ENCODE results near the gene NOS1AP. TPM values are rescaled to one million over a fixed set of nuclear protein-coding genes. Genes with fewer than 3 reads are reported as not detected.

NOS1AP gene
- total RNA-seq, 1 experiment from 2014 or later = 14.7 TPM

GRCh38 chr1:162388083-162388594 lies 318.6 kb downstream of the NOS1AP start (continued):
- TF ChIP-seq, protein P1, sequence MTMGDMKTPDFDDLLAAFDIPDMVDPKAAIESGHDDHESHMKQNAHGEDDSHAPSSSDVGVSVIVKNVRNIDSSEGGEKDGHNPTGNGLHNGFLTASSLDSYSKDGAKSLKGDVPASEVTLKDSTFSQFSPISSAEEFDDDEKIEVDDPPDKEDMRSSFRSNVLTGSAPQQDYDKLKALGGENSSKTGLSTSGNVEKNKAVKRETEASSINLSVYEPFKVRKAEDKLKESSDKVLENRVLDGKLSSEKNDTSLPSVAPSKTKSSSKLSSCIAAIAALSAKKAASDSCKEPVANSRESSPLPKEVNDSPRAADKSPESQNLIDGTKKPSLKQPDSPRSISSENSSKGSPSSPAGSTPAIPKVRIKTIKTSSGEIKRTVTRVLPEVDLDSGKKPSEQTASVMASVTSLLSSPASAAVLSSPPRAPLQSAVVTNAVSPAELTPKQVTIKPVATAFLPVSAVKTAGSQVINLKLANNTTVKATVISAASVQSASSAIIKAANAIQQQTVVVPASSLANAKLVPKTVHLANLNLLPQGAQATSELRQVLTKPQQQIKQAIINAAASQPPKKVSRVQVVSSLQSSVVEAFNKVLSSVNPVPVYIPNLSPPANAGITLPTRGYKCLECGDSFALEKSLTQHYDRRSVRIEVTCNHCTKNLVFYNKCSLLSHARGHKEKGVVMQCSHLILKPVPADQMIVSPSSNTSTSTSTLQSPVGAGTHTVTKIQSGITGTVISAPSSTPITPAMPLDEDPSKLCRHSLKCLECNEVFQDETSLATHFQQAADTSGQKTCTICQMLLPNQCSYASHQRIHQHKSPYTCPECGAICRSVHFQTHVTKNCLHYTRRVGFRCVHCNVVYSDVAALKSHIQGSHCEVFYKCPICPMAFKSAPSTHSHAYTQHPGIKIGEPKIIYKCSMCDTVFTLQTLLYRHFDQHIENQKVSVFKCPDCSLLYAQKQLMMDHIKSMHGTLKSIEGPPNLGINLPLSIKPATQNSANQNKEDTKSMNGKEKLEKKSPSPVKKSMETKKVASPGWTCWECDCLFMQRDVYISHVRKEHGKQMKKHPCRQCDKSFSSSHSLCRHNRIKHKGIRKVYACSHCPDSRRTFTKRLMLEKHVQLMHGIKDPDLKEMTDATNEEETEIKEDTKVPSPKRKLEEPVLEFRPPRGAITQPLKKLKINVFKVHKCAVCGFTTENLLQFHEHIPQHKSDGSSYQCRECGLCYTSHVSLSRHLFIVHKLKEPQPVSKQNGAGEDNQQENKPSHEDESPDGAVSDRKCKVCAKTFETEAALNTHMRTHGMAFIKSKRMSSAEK (CRISPR knock-in tag; IDR thresholded peaks at IDR 0.05; ENCODE audit: borderline replicate concordance) = no peak
- no peak for TF ChIP-seq ZNF671 (CRISPR knock-in tag; IDR thresholded peaks at IDR 0.05)

- TF ChIP-seq, protein P2, sequence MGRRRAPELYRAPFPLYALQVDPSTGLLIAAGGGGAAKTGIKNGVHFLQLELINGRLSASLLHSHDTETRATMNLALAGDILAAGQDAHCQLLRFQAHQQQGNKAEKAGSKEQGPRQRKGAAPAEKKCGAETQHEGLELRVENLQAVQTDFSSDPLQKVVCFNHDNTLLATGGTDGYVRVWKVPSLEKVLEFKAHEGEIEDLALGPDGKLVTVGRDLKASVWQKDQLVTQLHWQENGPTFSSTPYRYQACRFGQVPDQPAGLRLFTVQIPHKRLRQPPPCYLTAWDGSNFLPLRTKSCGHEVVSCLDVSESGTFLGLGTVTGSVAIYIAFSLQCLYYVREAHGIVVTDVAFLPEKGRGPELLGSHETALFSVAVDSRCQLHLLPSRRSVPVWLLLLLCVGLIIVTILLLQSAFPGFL (CRISPR knock-in tag; IDR thresholded peaks at IDR 0.05; ENCODE audit: borderline replicate concordance) = no peak
- TF ChIP-seq IRF2 (CRISPR knock-in tag; IDR thresholded peaks at IDR 0.05; ENCODE audit: borderline replicate concordance, low read depth) = no peak
- no peak for TF ChIP-seq ERG (CRISPR knock-in tag; IDR thresholded peaks at IDR 0.05)
- no peak for TF ChIP-seq ZNF396 (CRISPR knock-in tag; IDR thresholded peaks at IDR 0.05; ENCODE audit: borderline replicate concordance)
- no peak for TF ChIP-seq ZNF138 (CRISPR knock-in tag; conservative IDR thresholded peaks at IDR 0.05)
- no peak for TF ChIP-seq NR3C1 (CRISPR knock-in tag; conservative IDR thresholded peaks at IDR 0.05; ENCODE audit: low read depth)
- TF ChIP-seq, protein P3, sequence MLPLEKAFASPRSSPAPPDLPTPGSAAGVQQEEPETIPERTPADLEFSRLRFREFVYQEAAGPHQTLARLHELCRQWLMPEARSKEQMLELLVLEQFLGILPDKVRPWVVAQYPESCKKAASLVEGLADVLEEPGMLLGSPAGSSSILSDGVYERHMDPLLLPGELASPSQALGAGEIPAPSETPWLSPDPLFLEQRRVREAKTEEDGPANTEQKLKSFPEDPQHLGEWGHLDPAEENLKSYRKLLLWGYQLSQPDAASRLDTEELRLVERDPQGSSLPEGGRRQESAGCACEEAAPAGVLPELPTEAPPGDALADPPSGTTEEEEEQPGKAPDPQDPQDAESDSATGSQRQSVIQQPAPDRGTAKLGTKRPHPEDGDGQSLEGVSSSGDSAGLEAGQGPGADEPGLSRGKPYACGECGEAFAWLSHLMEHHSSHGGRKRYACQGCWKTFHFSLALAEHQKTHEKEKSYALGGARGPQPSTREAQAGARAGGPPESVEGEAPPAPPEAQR (CRISPR knock-in tag; IDR thresholded peaks at IDR 0.05) = no peak
- TF ChIP-seq NFATC4 (CRISPR knock-in tag; IDR thresholded peaks at IDR 0.05) = no peak
- no peak for TF ChIP-seq ZNF232 (CRISPR knock-in tag; IDR thresholded peaks at IDR 0.05)
- no peak for TF ChIP-seq E2F1 (CRISPR knock-in tag; IDR thresholded peaks at IDR 0.05)
- no peak for TF ChIP-seq FOXJ3 (CRISPR knock-in tag; IDR thresholded peaks at IDR 0.05; ENCODE audit: borderline replicate concordance)
- no peak for TF ChIP-seq TEAD1 (CRISPR knock-in tag; IDR thresholded peaks at IDR 0.05)
- TF ChIP-seq FOXK1 (CRISPR knock-in tag; IDR thresholded peaks at IDR 0.05) = no peak
- no peak for TF ChIP-seq CREB1 (CRISPR knock-in tag; IDR thresholded peaks at IDR 0.05)
- TF ChIP-seq SOX15 (CRISPR knock-in tag; IDR thresholded peaks at IDR 0.05) = no peak
- TF ChIP-seq HMGA2 (CRISPR knock-in tag; IDR thresholded peaks at IDR 0.05) = no peak
- TF ChIP-seq HMGXB4 (CRISPR knock-in tag; IDR thresholded peaks at IDR 0.05) = no peak
- TF ChIP-seq PRRX2 (CRISPR knock-in tag; IDR thresholded peaks at IDR 0.05) = no peak
- Mint-ChIP-seq H3K36me3 (peaks cover 13% of the 10 kb centered on the region), H3K9me3 (no peaks in the 10 kb centered on the region), H3K27ac (no peak overlapping the region; the same call in 1 of the 2 replicates), H3K4me1 (peaks cover 28% of the 10 kb centered on the region), H3K27me3 (ENCODE audit: low read depth) (no peaks in the 10 kb centered on the region), H3K4me3 (no peak overlapping the region)
- ATAC-seq (no peak; the same call in 1 of the 2 replicates), DNase-seq (ENCODE audit: low spot score) (no peak)
- ChIA-PET CTCF (interaction anchor here (1.5 to 3.8 kb wide), 4 partner anchors 31 to 365 kb away, joined by 5 to 50 read pairs (median 14); partner anchors contain the start of gene OLFML2B), POLR2A (no interaction called here)
Measured at GRCh38 chr1:162388615-162389014, 319.1 kb downstream of the NOS1AP start.

Measured in WTC11 (cell line).